22Rv1 (cell line): ENCODE results near the gene TBX2.

ENCODE experiments used
- H3K27ac ChIP-seq: fragments of 450-650 bp; 2 replicates; pipeline ENCODE4 v1.5.1; 2017
- ZFX ChIP-seq: fragments of 450-650 bp; IDR thresholded peaks from 2 replicates; pipeline ENCODE4 v1.6.1; 2017; ENCODE audit warnings: antibody characterized with exemption, borderline replicate concordance
- TF ChIP-seq, protein P1 (sequence below): fragments of 450-650 bp; IDR thresholded peaks from 2 replicates; pipeline ENCODE4 v1.5.1; 2017; ENCODE audit warnings: mild to moderate bottlenecking

TBX2 gene

GRCh38 chr17:61366715-61367413 lies 32.8 kb upstream of the TBX2 start:
- H3K27ac ChIP-seq = no peak overlapping the region
- TF ChIP-seq, protein P1, sequence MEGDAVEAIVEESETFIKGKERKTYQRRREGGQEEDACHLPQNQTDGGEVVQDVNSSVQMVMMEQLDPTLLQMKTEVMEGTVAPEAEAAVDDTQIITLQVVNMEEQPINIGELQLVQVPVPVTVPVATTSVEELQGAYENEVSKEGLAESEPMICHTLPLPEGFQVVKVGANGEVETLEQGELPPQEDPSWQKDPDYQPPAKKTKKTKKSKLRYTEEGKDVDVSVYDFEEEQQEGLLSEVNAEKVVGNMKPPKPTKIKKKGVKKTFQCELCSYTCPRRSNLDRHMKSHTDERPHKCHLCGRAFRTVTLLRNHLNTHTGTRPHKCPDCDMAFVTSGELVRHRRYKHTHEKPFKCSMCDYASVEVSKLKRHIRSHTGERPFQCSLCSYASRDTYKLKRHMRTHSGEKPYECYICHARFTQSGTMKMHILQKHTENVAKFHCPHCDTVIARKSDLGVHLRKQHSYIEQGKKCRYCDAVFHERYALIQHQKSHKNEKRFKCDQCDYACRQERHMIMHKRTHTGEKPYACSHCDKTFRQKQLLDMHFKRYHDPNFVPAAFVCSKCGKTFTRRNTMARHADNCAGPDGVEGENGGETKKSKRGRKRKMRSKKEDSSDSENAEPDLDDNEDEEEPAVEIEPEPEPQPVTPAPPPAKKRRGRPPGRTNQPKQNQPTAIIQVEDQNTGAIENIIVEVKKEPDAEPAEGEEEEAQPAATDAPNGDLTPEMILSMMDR = no peak
- no peak for TF ChIP-seq ZFX

GRCh38 chr17:61368049-61368831 lies 31.4 kb upstream of the TBX2 start:
- TF ChIP-seq, protein P1 = no peak
- H3K27ac ChIP-seq = no peak overlapping the region

DNA sequence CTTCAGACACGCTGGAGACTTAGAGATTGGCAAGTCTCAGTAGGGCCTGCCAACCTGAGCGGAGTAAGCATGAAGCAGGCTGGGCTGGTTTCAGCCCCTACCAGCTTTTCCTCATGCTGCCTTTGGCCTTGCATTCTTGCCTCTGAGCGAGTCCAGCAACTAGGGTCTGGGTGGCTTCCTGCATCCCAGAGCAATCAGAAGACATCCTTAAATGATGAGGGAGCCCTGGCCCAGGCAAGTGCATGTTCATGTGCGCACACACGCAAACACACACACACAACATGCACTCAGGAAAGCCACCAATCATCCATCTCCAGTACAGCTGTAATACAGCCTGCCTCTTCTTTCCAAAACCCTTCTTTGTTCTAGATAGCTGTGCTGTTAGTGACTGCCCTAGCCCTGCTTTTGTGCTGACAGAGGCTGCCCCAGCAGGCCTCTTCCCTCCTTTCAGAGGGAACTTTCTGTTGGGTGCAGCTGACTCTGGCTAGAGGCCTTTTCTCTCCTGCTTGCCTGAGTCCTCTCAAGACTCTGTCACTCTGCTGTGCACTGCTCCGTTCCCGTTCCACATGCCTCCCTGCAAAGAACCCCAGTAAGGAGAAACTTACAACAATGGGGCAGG lies 30.7 kb upstream of the TBX2 start:
- no peak overlapping the region for H3K27ac ChIP-seq
- TF ChIP-seq, protein P1 = no peak
- no peak for TF ChIP-seq ZFX

- TF ChIP-seq ZFX = no peak
- TF ChIP-seq, protein P1 = no peak
- no peak overlapping the region for H3K27ac ChIP-seq
Measured at GRCh38 chr17:61369751-61370150, 29.9 kb upstream of the TBX2 start.

- TF ChIP-seq, protein P1 = no peak
- TF ChIP-seq ZFX = no peak
- H3K27ac ChIP-seq = no peak overlapping the region
Measured at GRCh38 chr17:61371179-61371578, 28.5 kb upstream of the TBX2 start.

- no peak overlapping the region for H3K27ac ChIP-seq
- TF ChIP-seq ZFX = no peak
- TF ChIP-seq, protein P1 = no peak
Measured at GRCh38 chr17:61371606-61372005, 28.0 kb upstream of the TBX2 start.

- H3K27ac ChIP-seq = no peak overlapping the region
- no peak for TF ChIP-seq ZFX
- TF ChIP-seq, protein P1 = no peak
Measured at GRCh38 chr17:61372436-61372835, 27.2 kb upstream of the TBX2 start.
